ENCODE results near the gene NME8. TPM values are rescaled to one million over a fixed set of nuclear protein-coding genes. Genes with fewer than 3 reads are reported as not detected.

Gene NME8
- total RNA-seq, 1 experiment from 2014 or later, result not detected

DNA sequence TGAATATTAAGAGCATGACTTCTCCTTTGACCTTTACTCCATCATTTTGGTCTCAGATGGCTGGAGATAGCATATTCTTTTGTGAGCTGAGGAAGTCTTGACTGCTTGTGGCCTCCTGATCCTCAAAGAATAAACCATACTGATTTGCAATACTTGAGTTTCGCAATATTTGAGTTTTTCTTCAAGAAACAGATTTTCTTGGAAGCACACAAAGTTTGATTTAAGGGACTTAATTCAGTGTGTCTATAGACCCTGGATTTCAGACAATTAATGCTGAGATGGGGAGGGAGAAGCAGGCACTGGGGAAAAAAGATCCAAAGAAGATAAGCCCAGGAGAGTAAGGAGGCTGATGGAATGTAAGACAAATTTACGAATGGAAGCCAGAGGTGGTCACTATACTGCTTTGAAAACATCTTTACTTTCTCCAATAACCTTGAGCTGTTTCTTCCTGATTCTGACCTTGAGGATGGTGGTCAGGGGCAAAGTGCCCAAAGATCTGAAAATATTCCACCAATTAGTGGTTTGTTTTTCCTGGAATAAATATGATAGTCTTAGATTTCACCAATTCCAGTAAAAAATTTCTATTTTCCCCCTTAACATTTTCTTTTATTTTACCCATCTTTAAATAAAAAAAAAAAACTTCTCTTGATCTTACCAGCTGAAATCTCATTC, 79.5 kb downstream of the NME8 start:
- CTCF ChIA-PET, result no interaction called here
- Histone ChIP-seq H3K4me3 (replicated peaks in 1 of 2; ENCODE audit: low read depth in 1 of 2, low read length in 2 of 2) (no peak overlapping the region), H3K4me1 (ENCODE audit: control insufficient read depth in 1 of 2, insufficient read depth in 2 of 2, low read length in 2 of 2) (no peaks in the 10 kb centered on the region), H3K79me2 (ENCODE audit: insufficient read depth, low read length) (peaks cover 8% of the 10 kb centered on the region), H3K27me3 (ENCODE audit: insufficient read depth, low read length) (no peaks in the 10 kb centered on the region), H3K36me3 (ENCODE audit: control insufficient read depth in 1 of 2, insufficient read depth in 2 of 2, low read length in 2 of 2) (0 out of 4 replicates have a peak, but pooled peaks cover 0 to 4% of the 10 kb centered on the region in 2 experiments), H3K9me3 (ENCODE audit: control insufficient read depth in 1 of 2, insufficient read depth in 1 of 2, low read depth in 1 of 2, low read length in 2 of 2) (peaks cover 0 to 5% of the 10 kb centered on the region in 2 experiments; a peak in 1 of 4 replicates), H3K4me2 (ENCODE audit: low read length) (no peak overlapping the region), H4K20me1 (ENCODE audit: insufficient read depth) (no peaks in the 10 kb centered on the region), H3K9ac (ENCODE audit: low read length) (no peak overlapping the region), H2AFZ (ENCODE audit: low read depth, low read length, poor library complexity, severe bottlenecking) (no peak overlapping the region), H3K9me2 (ENCODE audit: insufficient read depth) (no peaks in the 10 kb centered on the region), H3K27ac (ENCODE audit: low read depth, low read length) (no peak overlapping the region)
- no peak for ATAC-seq
- no peak for DNase-seq (ENCODE audit: low read depth, low spot score)
- intact Hi-C loops (cut with micrococcal nuclease), result no loop called here
- RAD21 ChIA-PET (ENCODE audit: low non-redundant PET in 1 of 2, low total read pairs in 2 of 2, uncharacterized antibody in 2 of 2, unreplicated experiment in 2 of 2), result no interaction called here
- POLR2A ChIA-PET, result no interaction called here
- no TSS peak for BruUV-seq (replicated peaks)
- TF ChIP-seq ELF1 (IDR thresholded peaks at IDR 0.05; ENCODE audit: borderline replicate concordance, low read depth) (no peak), EZH2phosphoT487 (IDR thresholded peaks at IDR 0.05; ENCODE audit: borderline replicate concordance) (no peak), ZBTB33 (IDR thresholded peaks at IDR 0.05; ENCODE audit: extremely low read depth, insufficient replicate concordance, low read length) (no peak), POLR2AphosphoS5 (IDR thresholded peaks at IDR 0.05; ENCODE audit: low read depth, low read length) (no peak), ZFX (IDR thresholded peaks at IDR 0.05) (no peak), CEBPB (IDR thresholded peaks at IDR 0.05; ENCODE audit: low read depth) (no peak), EZH2 (IDR thresholded peaks at IDR 0.05) (no peak), POLR2A (IDR thresholded peaks at IDR 0.05; ENCODE audit: borderline replicate concordance, extremely low read depth, insufficient read depth, insufficient read length) (no peak), SP1 (IDR thresholded peaks at IDR 0.05; ENCODE audit: low read depth) (no peak), JUND (IDR thresholded peaks at IDR 0.05) (no peak), ATF3 (IDR thresholded peaks at IDR 0.05) (no peak)
- TF ChIP-seq, protein P1, sequence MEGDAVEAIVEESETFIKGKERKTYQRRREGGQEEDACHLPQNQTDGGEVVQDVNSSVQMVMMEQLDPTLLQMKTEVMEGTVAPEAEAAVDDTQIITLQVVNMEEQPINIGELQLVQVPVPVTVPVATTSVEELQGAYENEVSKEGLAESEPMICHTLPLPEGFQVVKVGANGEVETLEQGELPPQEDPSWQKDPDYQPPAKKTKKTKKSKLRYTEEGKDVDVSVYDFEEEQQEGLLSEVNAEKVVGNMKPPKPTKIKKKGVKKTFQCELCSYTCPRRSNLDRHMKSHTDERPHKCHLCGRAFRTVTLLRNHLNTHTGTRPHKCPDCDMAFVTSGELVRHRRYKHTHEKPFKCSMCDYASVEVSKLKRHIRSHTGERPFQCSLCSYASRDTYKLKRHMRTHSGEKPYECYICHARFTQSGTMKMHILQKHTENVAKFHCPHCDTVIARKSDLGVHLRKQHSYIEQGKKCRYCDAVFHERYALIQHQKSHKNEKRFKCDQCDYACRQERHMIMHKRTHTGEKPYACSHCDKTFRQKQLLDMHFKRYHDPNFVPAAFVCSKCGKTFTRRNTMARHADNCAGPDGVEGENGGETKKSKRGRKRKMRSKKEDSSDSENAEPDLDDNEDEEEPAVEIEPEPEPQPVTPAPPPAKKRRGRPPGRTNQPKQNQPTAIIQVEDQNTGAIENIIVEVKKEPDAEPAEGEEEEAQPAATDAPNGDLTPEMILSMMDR (IDR thresholded peaks at IDR 0.05 in 2 of 3, conservative IDR thresholded peaks at IDR 0.05 in 1 of 3; ENCODE audit: borderline replicate concordance in 1 of 3, insufficient read depth in 1 of 3, low read depth in 2 of 3, low read length in 2 of 3), result no peak
- TF ChIP-seq, protein P2, sequence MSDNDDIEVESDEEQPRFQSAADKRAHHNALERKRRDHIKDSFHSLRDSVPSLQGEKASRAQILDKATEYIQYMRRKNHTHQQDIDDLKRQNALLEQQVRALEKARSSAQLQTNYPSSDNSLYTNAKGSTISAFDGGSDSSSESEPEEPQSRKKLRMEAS (IDR thresholded peaks at IDR 0.05), result no peak
